Stimulated activated CD8-positive, alpha-beta memory T cell treated with anti-CD3 and anti-CD28 coated beads, Interleukin-12 subunit alpha, Interleukin-12 subunit beta, amount 100 ng/mL, for 24 hours (primary cell): ENCODE results near the gene HLF.

ENCODE experiments used
- DNase-seq: peaks from one replicate; pipeline ENCODE4 v3.0.0-alpha.2; 2020; ENCODE audit errors: extremely low read depth

The HLF gene

DNA sequence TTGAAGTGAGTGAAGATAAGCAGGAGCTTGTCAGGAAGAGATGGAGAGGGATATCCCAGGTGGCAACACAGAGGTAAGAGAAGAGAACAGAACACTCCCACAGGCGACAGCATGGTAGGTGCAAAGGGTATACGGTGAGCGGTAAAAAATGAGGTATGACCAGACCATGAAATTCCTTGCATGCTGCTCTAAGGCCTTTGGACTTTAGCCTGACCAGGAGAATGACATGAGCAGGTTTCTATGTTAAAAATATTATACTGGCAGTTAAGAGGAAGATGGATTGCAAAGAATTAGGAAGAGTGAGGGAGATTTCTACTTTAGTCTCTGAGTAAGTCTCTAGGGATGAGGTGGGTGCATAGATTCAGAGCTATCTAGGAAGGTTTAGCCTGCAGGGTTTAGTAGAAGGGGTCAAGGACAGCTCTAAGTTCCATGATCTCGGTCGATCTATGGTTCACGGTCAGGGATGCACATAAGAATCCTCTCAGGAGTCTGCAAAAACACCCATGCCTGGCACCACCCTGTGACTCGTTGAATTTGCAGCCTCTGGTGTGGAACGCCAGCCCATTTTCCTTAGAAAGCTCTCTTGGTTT is 65.7 kb downstream of the HLF start:
- no peak for DNase-seq

DNA sequence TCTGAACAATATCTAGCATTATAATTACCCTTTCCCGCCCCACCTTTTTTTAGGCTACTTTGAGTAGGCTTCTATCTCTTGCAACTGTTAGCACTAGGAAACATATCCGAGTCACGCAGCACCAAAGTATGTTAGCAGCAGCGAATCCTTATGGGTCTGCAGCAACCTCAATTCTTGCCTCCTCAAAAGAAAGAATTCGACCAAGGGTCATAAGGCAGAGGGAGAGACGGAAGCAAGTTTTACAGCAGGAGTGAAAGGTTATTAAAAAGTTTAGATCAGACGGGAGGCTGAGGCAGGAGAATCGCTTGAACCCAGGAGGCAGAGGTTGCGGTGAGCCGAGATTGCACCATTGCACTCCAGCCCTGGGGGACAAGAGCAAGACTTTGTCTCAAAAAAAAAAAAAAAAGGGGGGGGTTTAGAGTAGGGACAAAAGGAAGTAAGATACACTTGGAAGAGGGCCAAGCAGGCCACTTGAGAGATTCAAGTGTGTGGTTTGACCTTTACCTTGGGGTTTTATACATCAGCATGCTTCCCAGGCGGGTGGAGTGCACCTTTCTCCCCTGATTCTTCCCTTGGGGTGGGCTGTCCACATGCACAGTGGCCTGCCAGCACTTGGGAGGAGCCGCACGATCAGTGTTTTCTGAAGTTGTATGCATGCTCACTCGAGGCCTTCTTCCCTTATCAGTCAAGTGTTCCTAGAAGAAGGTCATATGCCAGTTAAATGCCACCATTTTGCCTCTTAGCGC is 67.7 kb downstream of the HLF start:
- DNase-seq = no peak

DNA sequence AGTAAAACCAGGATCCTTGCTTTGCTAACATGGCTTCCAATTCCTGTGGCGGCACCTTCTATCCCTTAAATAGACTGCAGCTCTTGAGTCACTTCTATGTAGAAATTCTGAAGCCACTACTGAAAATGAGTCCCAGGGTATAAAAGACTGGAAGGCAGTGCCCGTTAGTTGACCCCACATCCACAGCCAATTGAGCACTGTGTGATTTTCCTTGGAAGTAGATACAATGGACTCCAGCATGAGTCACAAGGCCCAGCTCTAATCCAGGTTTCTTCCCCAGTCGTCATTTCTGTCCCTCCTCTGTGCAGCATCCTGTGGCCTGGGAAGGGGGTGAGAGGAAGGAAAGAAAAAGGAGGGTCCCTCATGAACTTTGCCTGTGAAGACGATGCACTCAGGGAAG is 69.5 kb downstream of the HLF start:
- no peak for DNase-seq

GRCh38 chr17:55334881-55335540 is 70.3 kb downstream of the HLF start:
- DNase-seq = no peak

DNA sequence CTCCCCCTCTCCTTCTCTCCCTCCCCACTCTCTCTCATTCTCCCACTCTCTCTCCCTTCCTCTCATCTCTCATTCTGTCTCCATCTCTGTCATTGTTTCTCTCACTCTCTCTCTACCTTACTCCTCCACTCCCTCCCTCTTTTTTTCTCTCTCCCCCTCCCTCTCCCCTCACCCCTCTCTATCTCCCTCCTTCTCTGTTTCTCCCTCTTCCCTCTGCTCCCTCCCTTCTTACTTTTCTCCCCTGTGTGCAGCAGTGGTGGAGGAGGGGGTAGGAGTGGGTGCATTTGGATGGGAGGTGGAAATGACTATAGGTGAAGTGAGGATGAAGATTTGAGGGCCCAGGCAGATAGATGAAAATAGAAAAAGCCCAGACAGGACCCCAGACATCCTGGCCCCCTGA is 70.9 kb downstream of the HLF start:
- DNase-seq = no peak

GRCh38 chr17:55336426-55336825 is 71.7 kb downstream of the HLF start:
- no peak for DNase-seq

DNA sequence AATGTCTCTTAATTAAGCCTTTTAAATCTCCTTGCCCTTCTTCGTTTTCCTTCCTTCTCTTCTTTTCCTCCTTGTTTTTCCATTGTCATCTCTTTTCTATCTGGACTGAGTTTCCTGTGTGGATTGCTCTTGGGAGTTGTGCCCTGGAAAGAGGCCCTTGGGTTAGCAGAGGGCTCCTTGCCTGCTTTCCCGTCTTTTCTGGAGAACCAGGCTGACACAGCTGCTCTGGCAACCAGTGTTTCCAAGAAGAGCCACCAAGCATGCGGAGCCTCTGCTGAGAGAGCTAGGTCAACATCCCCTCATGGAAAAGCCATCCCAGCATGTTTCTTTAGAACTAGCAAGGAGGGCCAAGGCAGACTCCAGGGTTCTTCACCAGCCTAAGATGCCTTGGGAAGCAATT is 75.4 kb downstream of the HLF start:
- DNase-seq = no peak

DNA sequence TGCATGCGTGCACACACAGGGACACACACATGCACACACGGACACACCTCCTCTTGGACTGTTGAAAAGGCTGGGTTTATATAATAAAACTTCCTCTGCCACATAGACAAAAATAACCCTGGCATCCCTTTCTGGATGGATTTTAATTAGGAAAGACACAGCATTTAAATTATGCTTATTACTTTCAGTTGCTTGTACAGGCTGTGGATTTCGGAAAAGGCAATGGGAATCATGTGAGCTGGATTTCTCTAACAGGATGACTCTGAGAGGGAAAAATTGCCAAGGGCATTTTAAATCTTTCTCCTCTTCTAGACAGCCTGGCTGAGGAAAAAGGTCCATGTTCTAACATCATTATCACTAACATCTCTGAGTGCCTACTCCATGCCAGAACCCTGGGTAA is 75.9 kb downstream of the HLF start:
- DNase-seq = no peak

DNA sequence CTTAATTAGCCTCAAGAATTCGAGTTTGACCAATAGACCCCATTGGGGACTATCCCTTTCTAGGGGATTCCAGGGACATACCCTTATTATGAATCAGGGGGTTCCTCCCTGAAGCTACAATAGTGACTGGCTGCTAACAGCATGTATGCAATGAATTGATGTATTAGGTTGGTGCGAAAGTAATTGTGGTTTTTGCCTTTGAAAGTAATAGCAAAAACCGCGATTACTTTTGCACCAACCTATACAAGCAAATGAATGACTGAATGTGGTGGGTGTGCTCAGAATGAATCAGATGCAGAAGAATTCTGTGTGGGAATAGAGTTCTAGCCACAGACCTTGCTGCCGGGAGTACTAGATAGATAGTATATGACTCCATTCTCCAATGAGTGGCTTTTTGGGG is 76.7 kb downstream of the HLF start:
- DNase-seq = no peak

GRCh38 chr17:55342800-55343585 is 78.2 kb downstream of the HLF start:
- DNase-seq = no peak

DNA sequence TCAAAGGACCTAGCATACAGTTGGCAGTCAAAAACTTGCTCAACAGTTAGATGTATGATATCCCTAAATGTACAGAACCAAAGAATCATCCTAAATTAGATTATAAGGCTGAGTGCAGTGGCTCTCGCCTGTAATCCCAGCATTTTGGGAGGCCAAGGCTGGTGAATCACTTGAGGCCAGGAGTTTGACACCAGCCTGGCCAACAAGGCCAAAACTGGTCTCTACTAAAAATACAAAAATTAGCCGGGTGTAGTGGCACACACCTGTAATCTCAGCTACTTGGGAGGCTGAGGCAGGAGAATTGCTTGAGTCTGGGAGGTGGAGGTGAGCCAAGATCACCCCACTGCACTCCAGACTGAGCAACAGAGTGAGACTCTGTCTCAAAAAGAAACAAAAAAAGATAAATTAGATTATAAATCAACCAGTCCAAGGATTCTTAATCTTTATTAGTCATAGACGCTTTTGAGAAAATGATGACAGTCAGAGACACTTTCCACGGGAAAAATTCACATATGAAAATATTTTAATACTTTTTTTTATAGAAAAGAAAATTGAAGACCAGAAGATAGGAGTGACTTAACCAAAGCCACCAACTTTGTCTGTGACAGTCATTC is 79.2 kb downstream of the HLF start:
- no peak for DNase-seq

GRCh38 chr17:55344514-55344997 is 79.8 kb downstream of the HLF start:
- no peak for DNase-seq

DNA sequence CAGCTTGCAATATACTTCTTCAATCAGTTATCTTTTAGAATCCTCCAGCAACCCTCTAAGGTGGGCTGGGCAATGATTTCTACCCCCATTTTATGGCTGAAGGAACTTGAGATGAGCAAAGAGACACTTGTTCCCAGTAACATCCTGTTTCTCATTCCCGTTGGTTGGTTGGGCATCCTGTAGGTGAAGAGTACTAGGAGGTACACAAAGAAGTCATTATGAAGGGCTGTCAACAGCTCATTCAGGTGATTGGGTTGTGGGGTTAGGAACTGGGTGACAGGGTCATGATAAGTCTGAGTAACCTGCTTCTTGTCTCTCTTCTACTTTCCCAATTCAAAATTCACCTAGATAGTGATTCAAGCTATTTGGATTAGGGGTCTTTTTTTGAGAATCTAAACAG is 80.4 kb downstream of the HLF start:
- no peak for DNase-seq

DNA sequence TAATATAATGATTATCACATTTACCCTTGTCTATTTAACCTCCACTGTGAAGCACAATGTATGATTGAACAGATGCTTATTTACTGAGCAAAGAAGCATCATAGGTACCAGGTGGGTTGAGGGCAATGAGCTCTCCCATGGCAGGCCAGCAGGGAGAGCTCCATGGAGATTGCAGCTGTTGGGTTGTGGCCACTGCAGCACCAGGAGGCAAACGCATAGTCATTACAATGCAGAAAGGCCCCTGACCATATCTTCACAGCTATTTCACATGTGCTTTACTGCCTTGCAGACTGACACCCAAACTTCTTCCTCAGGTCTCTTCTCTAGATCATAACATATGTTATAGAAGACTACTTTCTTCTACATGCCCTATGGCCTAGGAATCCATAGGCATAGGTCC is 81.9 kb downstream of the HLF start:
- DNase-seq = no peak

DNA sequence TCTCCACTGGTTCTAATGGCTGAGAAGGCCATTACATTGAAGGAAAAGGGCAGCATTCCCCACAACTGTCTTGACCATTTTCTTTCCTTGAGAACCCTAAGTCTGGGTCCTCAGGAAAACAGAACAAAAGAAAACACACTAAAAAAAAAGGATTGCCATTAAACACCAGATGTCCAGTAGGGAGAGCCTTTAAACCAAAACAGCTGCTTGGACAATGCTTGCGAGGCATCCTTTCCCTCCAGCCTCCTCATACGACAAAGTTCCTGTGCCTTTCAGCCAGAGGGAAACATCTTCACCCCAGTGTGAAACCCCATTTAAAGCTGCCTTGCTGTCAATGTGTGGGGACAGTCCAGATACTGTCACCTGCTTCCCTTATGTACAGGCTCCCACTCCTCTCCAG is 82.6 kb downstream of the HLF start:
- DNase-seq = no peak

GRCh38 chr17:55348749-55349354 is 84.1 kb downstream of the HLF start:
- DNase-seq = no peak

DNA sequence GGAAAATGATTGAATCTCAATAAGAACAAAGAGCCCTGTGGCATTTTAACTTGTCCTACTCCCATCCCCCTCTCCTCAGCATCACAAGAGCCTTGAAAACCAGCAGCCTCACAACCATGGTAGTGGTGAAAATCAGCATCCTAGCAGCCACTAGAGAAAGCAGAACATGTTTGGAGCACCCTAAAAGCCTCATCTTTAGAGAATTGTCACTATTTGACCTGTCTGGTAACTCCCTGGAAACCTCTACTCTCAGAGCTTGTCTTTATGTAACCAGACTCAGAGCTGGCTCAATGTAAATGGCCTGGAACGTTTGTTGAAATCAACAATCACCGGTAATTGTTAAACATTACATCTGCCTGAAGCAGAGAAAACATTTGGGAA is 86.1 kb downstream of the HLF start:
- no peak for DNase-seq

DNA sequence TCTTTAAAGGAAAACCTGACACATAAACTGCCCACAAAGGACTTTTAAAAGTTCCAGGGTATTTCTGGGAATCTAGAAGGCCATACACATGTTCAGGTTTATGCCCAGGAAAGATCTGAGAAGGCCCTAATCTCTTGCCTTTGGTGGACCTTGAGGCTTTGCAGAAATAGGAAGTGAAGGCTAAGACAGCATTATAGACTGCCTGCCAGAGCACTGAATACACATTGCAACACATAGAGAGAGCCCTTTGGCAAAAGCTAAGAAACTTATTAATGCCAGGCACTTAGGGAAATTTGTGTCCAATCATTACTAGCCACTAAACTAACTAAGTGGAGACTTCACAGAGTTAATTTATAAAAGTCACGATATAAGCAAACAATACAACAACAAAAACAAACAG is 86.5 kb downstream of the HLF start:
- DNase-seq = no peak

DNA sequence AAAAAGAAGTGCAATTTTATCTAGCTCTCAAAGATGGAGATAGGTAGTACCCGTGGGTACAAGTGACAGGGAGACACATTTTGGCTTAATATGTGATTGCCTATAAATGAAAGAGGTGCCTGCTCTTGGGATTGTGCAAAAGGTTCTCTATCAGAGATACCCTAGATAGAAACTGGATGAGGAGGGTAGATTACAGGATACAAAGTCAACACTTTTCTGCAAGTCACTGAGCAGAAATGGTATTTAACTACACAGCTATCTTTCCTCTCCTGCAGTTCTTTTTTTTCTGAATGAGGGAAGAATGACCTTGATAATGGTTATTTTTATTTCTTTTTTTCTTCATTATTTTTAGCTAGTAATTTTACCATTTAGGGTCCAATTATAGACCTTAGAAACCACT is 89.2 kb downstream of the HLF start:
- DNase-seq = no peak

DNA sequence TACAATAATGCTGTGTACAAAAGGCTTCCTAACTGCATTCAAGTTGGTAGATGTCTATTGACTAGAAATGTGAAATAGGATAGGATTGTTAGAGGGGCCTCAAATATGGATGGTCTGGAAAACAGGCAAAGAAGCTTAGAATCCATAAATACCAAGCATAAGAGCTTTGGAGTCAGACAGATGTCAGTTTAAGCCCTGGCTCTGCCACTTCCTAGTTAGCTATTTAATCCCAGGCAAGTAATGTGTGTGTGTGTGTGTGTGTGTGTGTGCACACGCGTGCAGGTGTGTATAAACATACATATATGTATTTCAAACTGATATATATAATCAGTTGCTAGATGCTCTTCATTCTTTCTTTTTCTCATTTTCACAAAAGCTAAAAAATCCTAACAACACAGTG is 90.2 kb downstream of the HLF start:
- no peak for DNase-seq

- DNase-seq = no peak
Observed at GRCh38 chr17:55356434-55357328, 91.9 kb downstream of the HLF start.
